Endothelial cell of umbilical vein (primary cell): ENCODE measurements around the gene FNBP1L. TPM values are rescaled to one million over a fixed set of nuclear protein-coding genes. Genes with fewer than 3 reads are reported as not detected.

ENCODE experiments used
- BruUV-seq: library from RNA; stranded (reverse); fragments of 400-500 nt; replicated peaks from 2 replicates; lab custom pipeline; 2021; lab: Mats Ljungman, UMichigan
- CTCF ChIA-PET: fragments of 300-600, 350-600 bp; sonication (Branson Sonifier 250); formaldehyde crosslinking; loops from one replicate; lab custom pipeline; 2021; ENCODE audit warnings: antibody characterized with exemption, inconsistent platforms; lab: Charles Lee
- POLR2A ChIA-PET: fragments of 300-600, 350-600 bp; sonication (Branson Sonifier 250); formaldehyde crosslinking; loops from one replicate; lab custom pipeline; 2021; ENCODE audit warnings: antibody characterized with exemption, inconsistent platforms; lab: Charles Lee
- DNase-seq: peaks from one replicate; pipeline ENCODE4 v3.0.0-alpha.2; 2011; ENCODE audit warnings: low read depth, low spot score
- FAIRE-seq: peaks from 2 replicates; lab custom pipeline; 2011; peaks lifted over from hg19 to GRCh38; lab: Jason Lieb, UNC
- H2AFZ ChIP-seq: 2 replicates; pipeline ENCODE4 v1.6.0; 2012; ENCODE audit warnings: low read depth, low read length, control low read depth, inconsistent platforms
- H3K27ac ChIP-seq: 2 replicates; pipeline ENCODE4 v1.5.1; 2011; ENCODE audit warnings: low read depth, mild to moderate bottlenecking, control low read depth, low read length, moderate library complexity; ENCODE audit not compliant: insufficient read depth
- H3K27me3 ChIP-seq, 2 experiments: 2 replicates each; pipeline versions ENCODE4 v1.6.0 to v1.6.1; 2011; ENCODE audit warnings: low read length in 2 of 2, mixed read lengths in 1 of 2; ENCODE audit not compliant: control insufficient read depth in 2 of 2, insufficient read depth in 2 of 2
- H3K36me3 ChIP-seq, 2 experiments: 2 replicates in 1 of 2; 3 replicates in 1 of 2; pipeline ENCODE4 v1.5.1; 2011; ENCODE audit warnings: low read length in 2 of 2, mild to moderate bottlenecking in 1 of 2, moderate library complexity in 1 of 2; ENCODE audit not compliant: control insufficient read depth in 2 of 2, insufficient read depth in 2 of 2; ENCODE audit errors: extremely low read depth in 1 of 2
- H3K4me1 ChIP-seq: 3 replicates; pipeline ENCODE4 v1.5.1; 2011; ENCODE audit warnings: mild to moderate bottlenecking, low read length; ENCODE audit not compliant: control insufficient read depth, insufficient read depth; ENCODE audit errors: extremely low read depth
- H3K4me2 ChIP-seq: 2 replicates; pipeline ENCODE4 v1.6.1; 2011; ENCODE audit warnings: low read length, control low read depth, mixed read lengths; ENCODE audit not compliant: insufficient read depth
- H3K4me3 ChIP-seq, 3 experiments: fragments of 200-600 bp in 1 of 3; sonication (generic), shearing (Covaris generic) in 1 of 3; replicated peaks in 1 of 3; 2 replicates each; pipeline ENCODE4 v1.5.1; 2011 to 2016; ENCODE audit warnings: control low read depth in 3 of 3, low read length in 3 of 3, mild to moderate bottlenecking in 2 of 3, inconsistent platforms in 1 of 3, low read depth in 1 of 3, moderate library complexity in 1 of 3; ENCODE audit not compliant: insufficient read depth in 1 of 3
- H3K79me2 ChIP-seq: 2 replicates; pipeline ENCODE4 v1.6.0; 2012; ENCODE audit warnings: low read length, inconsistent platforms; ENCODE audit not compliant: control insufficient read depth, insufficient read depth
- H3K9ac ChIP-seq: replicated peaks from 2 replicates; pipeline ENCODE3; 2011; ENCODE audit warnings: low read length, control low read depth; ENCODE audit not compliant: insufficient read depth; ENCODE audit errors: extremely low read depth
- H3K9me1 ChIP-seq: replicated peaks from 3 replicates; pipeline ENCODE4 v1.6.0; 2011; ENCODE audit warnings: mild to moderate bottlenecking, low read length; ENCODE audit not compliant: control insufficient read depth, insufficient read depth; ENCODE audit errors: extremely low read depth
- H3K9me3 ChIP-seq: replicated peaks from 2 replicates; pipeline ENCODE4 v1.5.1; 2012; ENCODE audit warnings: low read length, inconsistent platforms; ENCODE audit not compliant: control insufficient read depth, insufficient read depth
- H4K20me1 ChIP-seq: replicated peaks from 2 replicates; pipeline ENCODE3; 2011; ENCODE audit warnings: mild to moderate bottlenecking, low read length; ENCODE audit not compliant: control insufficient read depth, insufficient read depth; ENCODE audit errors: extremely low read depth
- EZH2 ChIP-seq: IDR thresholded peaks from 2 replicates; pipeline ENCODE4 v1.6.1; 2012; ENCODE audit warnings: borderline replicate concordance, low read depth, mild to moderate bottlenecking, moderate library complexity, low read length, inconsistent platforms; ENCODE audit not compliant: severe bottlenecking
- FOS ChIP-seq: IDR thresholded peaks from 2 replicates; pipeline ENCODE4 v1.6.1; 2011; ENCODE audit warnings: mild to moderate bottlenecking, low read length, moderate library complexity, borderline replicate concordance; ENCODE audit not compliant: insufficient read depth
- GATA2 ChIP-seq: IDR thresholded peaks from 2 replicates; pipeline ENCODE4 v1.7.0; 2011; ENCODE audit warnings: low read depth, mild to moderate bottlenecking, moderate library complexity, mixed read lengths, low read length; ENCODE audit not compliant: insufficient read length, insufficient read depth
- JUN ChIP-seq: IDR thresholded peaks from 2 replicates; pipeline ENCODE4 v1.6.1; 2011; ENCODE audit warnings: borderline replicate concordance, low read depth; ENCODE audit not compliant: insufficient read length, insufficient read depth
- MYC ChIP-seq: IDR thresholded peaks from one replicate; pipeline ENCODE4 v1.6.1; 2011; ENCODE audit warnings: mild to moderate bottlenecking, low read depth, low read length
- POLR2A ChIP-seq: IDR thresholded peaks from 2 replicates; pipeline ENCODE4 v1.6.1; 2012; ENCODE audit warnings: low read depth, mild to moderate bottlenecking, control low read depth, low read length
- POLR2AphosphoS5 ChIP-seq: IDR thresholded peaks from 2 replicates; pipeline ENCODE4 v1.6.1; 2012; ENCODE audit warnings: low read depth, mild to moderate bottlenecking, control low read depth, low read length, moderate library complexity; ENCODE audit not compliant: insufficient read depth
- dilution Hi-C: fragments of 300-500 bp; cut with MboI; formaldehyde crosslinking; loops from one replicate; pipeline ENCODE4 v1.15.0; 2019; ENCODE audit warnings: low sequenced_read_pairs; ENCODE audit not compliant: extremely low pct_ligation_motif_present
- intact Hi-C: fragments of 100-400 bp; cut with micrococcal nuclease; formaldehyde crosslinking; loops from one replicate; pipeline ENCODE4 v1.10.0; 2022
- polyA plus RNA-seq, 4 experiments: library from polyadenylated mRNA; depleted of rRNA in 3 of 4; stranded (reverse) in 3 of 4; unstranded in 1 of 4; fragments of >200 nt; gene quantifications; 2 replicates each; pipeline versions ENCODE4 v1.2.1 to v1.2.3, GENCODE V29; 2011 to 2012; ENCODE audit warnings: missing spikeins in 1 of 4
- total RNA-seq: library from RNA; stranded (reverse); gene quantifications from 2 replicates; pipeline ENCODE4 v1.2.3, GENCODE V29; 2021
- TF ChIP-seq, protein P1 (sequence below): IDR thresholded peaks from 2 replicates; pipeline ENCODE4 v1.6.1; 2011; ENCODE audit not compliant: insufficient read depth, insufficient read length
- TF ChIP-seq, protein P2 (sequence below), 2 donors: IDR thresholded peaks; 1 replicate in 1 of 2; 2 replicates in 1 of 2; pipeline ENCODE4 v1.5.1; 2011; ENCODE audit warnings: low read length in 2 of 2, mild to moderate bottlenecking in 2 of 2, moderate library complexity in 2 of 2, control low read depth in 1 of 2, inconsistent platforms in 1 of 2, low read depth in 1 of 2; ENCODE audit not compliant: insufficient read depth in 1 of 2; ENCODE audit errors: extremely low read depth in 1 of 2

Gene FNBP1L
- total and polyA plus RNA-seq, 2 donors (not counting 3 experiments of a cell fraction or from before 2014, with no cell fraction given): 28.1 to 56.4 TPM

DNA sequence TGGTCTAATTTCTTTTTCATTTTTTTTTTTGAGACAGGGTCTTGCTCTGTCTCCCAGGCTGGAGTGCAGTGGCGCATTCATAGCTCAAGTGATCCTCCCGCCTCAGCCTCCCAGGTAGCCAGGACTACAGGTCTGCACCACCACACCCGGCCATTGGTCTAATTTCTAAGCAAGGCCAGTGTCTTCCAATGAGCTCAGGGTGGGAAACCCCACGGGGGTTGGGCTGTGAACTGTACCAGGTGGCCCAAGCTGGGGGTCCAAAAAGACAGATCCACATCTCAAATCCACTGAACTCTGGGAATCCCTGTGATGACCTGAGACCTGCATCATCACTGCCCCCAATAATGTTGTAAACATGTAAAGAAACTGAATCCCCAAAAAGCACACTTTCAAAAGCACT lies 154.2 kb downstream of the FNBP1L start:
- no peak for DNase-seq
- Histone ChIP-seq H3K27ac (no peak overlapping the region), H2AFZ (no peak overlapping the region), H3K4me2 (no peak overlapping the region), H3K9me3 (no peaks in the 10 kb centered on the region), H3K27me3 (no peaks in the 10 kb centered on the region), H3K9ac (no peak overlapping the region), H3K4me3 (no peak overlapping the region), H3K79me2 (peaks cover 99% of the 10 kb centered on the region), H3K4me1 (peaks cover 18% of the 10 kb centered on the region), H4K20me1 (peaks cover 4% of the 10 kb centered on the region), H3K9me1 (no peaks in the 10 kb centered on the region), H3K36me3 (no peaks in the 10 kb centered on the region)
- BruUV-seq: no TSS peak
- POLR2A ChIA-PET: no interaction called here
- dilution Hi-C loops (no loop called here), intact Hi-C loops (no loop called here)
- TF ChIP-seq EZH2: no peak
- TF ChIP-seq JUN: no peak
- no peak for TF ChIP-seq POLR2A
- TF ChIP-seq, protein P1, sequence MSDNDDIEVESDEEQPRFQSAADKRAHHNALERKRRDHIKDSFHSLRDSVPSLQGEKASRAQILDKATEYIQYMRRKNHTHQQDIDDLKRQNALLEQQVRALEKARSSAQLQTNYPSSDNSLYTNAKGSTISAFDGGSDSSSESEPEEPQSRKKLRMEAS: no peak
- TF ChIP-seq POLR2AphosphoS5: no peak
- TF ChIP-seq, protein P2, sequence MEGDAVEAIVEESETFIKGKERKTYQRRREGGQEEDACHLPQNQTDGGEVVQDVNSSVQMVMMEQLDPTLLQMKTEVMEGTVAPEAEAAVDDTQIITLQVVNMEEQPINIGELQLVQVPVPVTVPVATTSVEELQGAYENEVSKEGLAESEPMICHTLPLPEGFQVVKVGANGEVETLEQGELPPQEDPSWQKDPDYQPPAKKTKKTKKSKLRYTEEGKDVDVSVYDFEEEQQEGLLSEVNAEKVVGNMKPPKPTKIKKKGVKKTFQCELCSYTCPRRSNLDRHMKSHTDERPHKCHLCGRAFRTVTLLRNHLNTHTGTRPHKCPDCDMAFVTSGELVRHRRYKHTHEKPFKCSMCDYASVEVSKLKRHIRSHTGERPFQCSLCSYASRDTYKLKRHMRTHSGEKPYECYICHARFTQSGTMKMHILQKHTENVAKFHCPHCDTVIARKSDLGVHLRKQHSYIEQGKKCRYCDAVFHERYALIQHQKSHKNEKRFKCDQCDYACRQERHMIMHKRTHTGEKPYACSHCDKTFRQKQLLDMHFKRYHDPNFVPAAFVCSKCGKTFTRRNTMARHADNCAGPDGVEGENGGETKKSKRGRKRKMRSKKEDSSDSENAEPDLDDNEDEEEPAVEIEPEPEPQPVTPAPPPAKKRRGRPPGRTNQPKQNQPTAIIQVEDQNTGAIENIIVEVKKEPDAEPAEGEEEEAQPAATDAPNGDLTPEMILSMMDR (IDR thresholded peaks at IDR 0.05; ENCODE audit: extremely low read depth in 1 of 2, insufficient read depth in 1 of 2, low read depth in 1 of 2, low read length in 2 of 2): no peak
- TF ChIP-seq FOS: no peak
- no peak for TF ChIP-seq GATA2
- no peak for TF ChIP-seq MYC
- FAIRE-seq: no peak
- CTCF ChIA-PET: interaction anchor here (1.1 kb wide), 1 partner anchor 27 kb away, joined by 3 read pairs; no protein-coding TSS in a partner anchor
